NCI-H446 (cell line): ENCODE results near the gene BCAR1.
"Not testable (repeated sequence)": the region's sequence is repeated elsewhere in the genome, so short reads cannot be mapped to it uniquely, and the experiment has no call there.

ENCODE experiments used
- DNase-seq, 2 experiments: peaks; one replicate each; lab custom pipeline; 2025; lab: John Stamatoyannopoulos, UW

BCAR1 gene

GRCh38 chr16:75254359-75254837 lies 3.0 kb upstream of the BCAR1 start:
- no peak for DNase-seq

GRCh38 chr16:75252946-75253911 lies 1.8 kb upstream of the BCAR1 start:
- DNase-seq, result no peak

- no peak for DNase-seq
Measured at GRCh38 chr16:75252049-75252864, 833 bp upstream of the BCAR1 start.

- DNase-seq, result no peak
Measured at GRCh38 chr16:75250809-75251279, 580 bp downstream of the BCAR1 start.

- no peak for DNase-seq
Measured at GRCh38 chr16:75250089-75250808, 1.2 kb downstream of the BCAR1 start.

- DNase-seq, result no peak
Measured at GRCh38 chr16:75249441-75249840, 2.0 kb downstream of the BCAR1 start.

GRCh38 chr16:75248536-75249380 lies 2.7 kb downstream of the BCAR1 start:
- no peak for DNase-seq

- DNase-seq, result no peak
Measured at GRCh38 chr16:75248142-75248535, 3.3 kb downstream of the BCAR1 start.

- DNase-seq, result no peak
Measured at GRCh38 chr16:75247249-75247648, 4.2 kb downstream of the BCAR1 start.

- no peak for DNase-seq
Measured at GRCh38 chr16:75246504-75247205, 4.8 kb downstream of the BCAR1 start.

GRCh38 chr16:75244844-75245758 lies 6.3 kb downstream of the BCAR1 start:
- DNase-seq, result no peak

- DNase-seq, result no peak
Measured at GRCh38 chr16:75244225-75244809, 7.1 kb downstream of the BCAR1 start.

GRCh38 chr16:75243667-75244224 lies 7.7 kb downstream of the BCAR1 start:
- DNase-seq, result no peak

- not testable (repeated sequence) for DNase-seq
Measured at GRCh38 chr16:75242436-75243078, 8.9 kb downstream of the BCAR1 start.

GRCh38 chr16:75241955-75242354 lies 9.5 kb downstream of the BCAR1 start:
- DNase-seq, result no peak

GRCh38 chr16:75241412-75241811 lies 10.0 kb downstream of the BCAR1 start:
- DNase-seq, result no peak

GRCh38 chr16:75240633-75241032 lies 10.8 kb downstream of the BCAR1 start:
- DNase-seq, result not testable (repeated sequence)

GRCh38 chr16:75239542-75240122 lies 11.8 kb downstream of the BCAR1 start:
- DNase-seq, result no peak
